ENCODE measurements around the gene BCO1. TPM values are rescaled to one million over a fixed set of nuclear protein-coding genes. Genes with fewer than 3 reads are reported as not detected.

The BCO1 gene
- total RNA-seq, 2 experiments from 2014 or later: not detected

- H3K9me3 ChIP-seq (ENCODE audit: low read length): no peaks in the 10 kb centered on the region
- TF ChIP-seq, protein P1, sequence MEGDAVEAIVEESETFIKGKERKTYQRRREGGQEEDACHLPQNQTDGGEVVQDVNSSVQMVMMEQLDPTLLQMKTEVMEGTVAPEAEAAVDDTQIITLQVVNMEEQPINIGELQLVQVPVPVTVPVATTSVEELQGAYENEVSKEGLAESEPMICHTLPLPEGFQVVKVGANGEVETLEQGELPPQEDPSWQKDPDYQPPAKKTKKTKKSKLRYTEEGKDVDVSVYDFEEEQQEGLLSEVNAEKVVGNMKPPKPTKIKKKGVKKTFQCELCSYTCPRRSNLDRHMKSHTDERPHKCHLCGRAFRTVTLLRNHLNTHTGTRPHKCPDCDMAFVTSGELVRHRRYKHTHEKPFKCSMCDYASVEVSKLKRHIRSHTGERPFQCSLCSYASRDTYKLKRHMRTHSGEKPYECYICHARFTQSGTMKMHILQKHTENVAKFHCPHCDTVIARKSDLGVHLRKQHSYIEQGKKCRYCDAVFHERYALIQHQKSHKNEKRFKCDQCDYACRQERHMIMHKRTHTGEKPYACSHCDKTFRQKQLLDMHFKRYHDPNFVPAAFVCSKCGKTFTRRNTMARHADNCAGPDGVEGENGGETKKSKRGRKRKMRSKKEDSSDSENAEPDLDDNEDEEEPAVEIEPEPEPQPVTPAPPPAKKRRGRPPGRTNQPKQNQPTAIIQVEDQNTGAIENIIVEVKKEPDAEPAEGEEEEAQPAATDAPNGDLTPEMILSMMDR (conservative IDR thresholded peaks at IDR 0.05; ENCODE audit: low read length): no peak
- TF ChIP-seq EZH2phosphoT487 (IDR thresholded peaks at IDR 0.05; ENCODE audit: borderline replicate concordance, low read depth, low read length): no peak
- H3K27ac ChIP-seq (ENCODE audit: low read depth, low read length, poor library complexity, severe bottlenecking): no peak overlapping the region
- no TSS peak for BruUV-seq (replicated peaks)
- H3K4me1 ChIP-seq (ENCODE audit: insufficient read depth, low read length, poor library complexity, severe bottlenecking): no peaks in the 10 kb centered on the region
- H3K4me3 ChIP-seq (ENCODE audit: low read depth, low read length, poor library complexity, severe bottlenecking): no peak overlapping the region
- intact Hi-C loops (cut with micrococcal nuclease; ENCODE audit: unreplicated experiment): no loop called here
- H3K36me3 ChIP-seq (ENCODE audit: insufficient read depth, low read length): no peaks in the 10 kb centered on the region
- H3K9me2 ChIP-seq (ENCODE audit: insufficient read depth, low read length): no peaks in the 10 kb centered on the region
- no peaks in the 10 kb centered on the region for H3K79me2 ChIP-seq (ENCODE audit: insufficient read depth, low read depth, low read length)
- CTCF ChIA-PET (ENCODE audit: unreplicated experiment): no interaction called here
- H4K20me1 ChIP-seq (ENCODE audit: insufficient read depth, low read length): no peaks in the 10 kb centered on the region
- H3K4me2 ChIP-seq (ENCODE audit: low read length): no peak overlapping the region
- DNase-seq (ENCODE audit: low spot score): no peak
- no peak overlapping the region for H2AFZ ChIP-seq (ENCODE audit: low read length)
- POLR2A ChIA-PET: interaction anchor here (1.7 kb wide), 1 partner anchor 12 kb away, joined by 5 read pairs; no protein-coding TSS in a partner anchor
Observed at GRCh38 chr16:81273223-81273950, 34.9 kb downstream of the BCO1 start.

DNA sequence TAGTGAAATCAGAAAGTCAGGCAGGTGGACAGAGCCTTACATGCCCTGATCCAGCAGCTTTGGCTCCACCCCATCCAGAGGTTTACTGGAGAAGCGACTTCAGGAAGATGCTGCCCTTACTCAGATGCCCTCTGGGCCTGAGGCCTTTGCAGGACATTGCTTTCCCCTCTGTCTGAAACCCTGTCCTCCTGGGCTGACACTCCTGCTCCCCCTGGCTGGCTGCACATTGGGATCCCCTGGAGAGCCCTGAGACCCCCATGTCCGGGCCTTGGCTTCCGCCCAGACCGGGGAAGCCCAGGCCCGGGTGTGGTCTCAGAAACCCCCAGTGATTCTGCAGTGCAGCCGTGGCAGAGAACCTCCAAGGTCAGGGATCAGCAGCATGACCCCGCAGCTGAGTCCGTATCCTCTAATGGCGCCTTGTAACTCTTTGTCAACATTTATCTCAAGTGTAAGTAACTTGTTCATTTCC, 36.6 kb downstream of the BCO1 start:
- no peaks in the 10 kb centered on the region for H3K79me2 ChIP-seq (ENCODE audit: insufficient read depth, low read depth, low read length)
- no peak for TF ChIP-seq EZH2phosphoT487 (IDR thresholded peaks at IDR 0.05; ENCODE audit: borderline replicate concordance, low read depth, low read length)
- TF ChIP-seq, protein P1 (conservative IDR thresholded peaks at IDR 0.05; ENCODE audit: low read length): no peak
- H3K4me3 ChIP-seq (ENCODE audit: low read depth, low read length, poor library complexity, severe bottlenecking): no peak overlapping the region
- H3K27ac ChIP-seq (ENCODE audit: low read depth, low read length, poor library complexity, severe bottlenecking): no peak overlapping the region
- no peaks in the 10 kb centered on the region for H3K4me1 ChIP-seq (ENCODE audit: insufficient read depth, low read length, poor library complexity, severe bottlenecking)
- H3K36me3 ChIP-seq (ENCODE audit: insufficient read depth, low read length): no peaks in the 10 kb centered on the region
- no peak overlapping the region for H3K4me2 ChIP-seq (ENCODE audit: low read length)
- intact Hi-C loops (cut with micrococcal nuclease; ENCODE audit: unreplicated experiment): no loop called here
- BruUV-seq (replicated peaks): no TSS peak
- no peaks in the 10 kb centered on the region for H3K9me3 ChIP-seq (ENCODE audit: low read length)
- H2AFZ ChIP-seq (ENCODE audit: low read length): no peak overlapping the region
- POLR2A ChIA-PET: no interaction called here
- H4K20me1 ChIP-seq (ENCODE audit: insufficient read depth, low read length): no peaks in the 10 kb centered on the region
- H3K9me2 ChIP-seq (ENCODE audit: insufficient read depth, low read length): no peaks in the 10 kb centered on the region
- no peak for DNase-seq (ENCODE audit: low spot score)
- CTCF ChIA-PET (ENCODE audit: unreplicated experiment): no interaction called here

DNA sequence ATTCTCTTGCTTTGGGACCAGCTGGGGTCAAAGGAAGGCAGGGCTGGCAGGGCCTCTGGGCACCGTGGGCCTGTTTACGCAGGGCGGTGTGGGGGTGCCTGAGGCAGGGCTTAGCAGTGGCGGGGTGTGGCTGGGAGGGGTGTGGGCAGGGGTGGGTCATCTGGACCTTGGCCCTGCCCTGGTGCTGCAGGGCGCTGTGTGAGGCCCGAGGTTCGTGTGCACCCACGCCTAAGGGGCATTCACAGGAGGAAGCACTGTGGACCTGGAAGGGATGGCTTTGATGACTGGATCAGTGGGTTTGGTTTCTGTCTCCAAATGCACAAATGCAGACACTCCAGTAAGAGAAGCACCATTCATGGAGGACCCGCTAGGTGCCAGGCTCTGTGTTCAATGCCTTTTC, 37.3 kb downstream of the BCO1 start:
- Histone ChIP-seq H3K9me3 (ENCODE audit: low read length) (no peaks in the 10 kb centered on the region), H4K20me1 (ENCODE audit: insufficient read depth, low read length) (no peaks in the 10 kb centered on the region), H3K27ac (ENCODE audit: low read depth, low read length, poor library complexity, severe bottlenecking) (no peak overlapping the region), H2AFZ (ENCODE audit: low read length) (no peak overlapping the region), H3K4me2 (ENCODE audit: low read length) (no peak overlapping the region), H3K9me2 (ENCODE audit: insufficient read depth, low read length) (no peaks in the 10 kb centered on the region), H3K4me1 (ENCODE audit: insufficient read depth, low read length, poor library complexity, severe bottlenecking) (no peaks in the 10 kb centered on the region), H3K36me3 (ENCODE audit: insufficient read depth, low read length) (no peaks in the 10 kb centered on the region), H3K79me2 (ENCODE audit: insufficient read depth, low read depth, low read length) (no peaks in the 10 kb centered on the region), H3K4me3 (ENCODE audit: low read depth, low read length, poor library complexity, severe bottlenecking) (no peak overlapping the region)
- ChIA-PET CTCF (ENCODE audit: unreplicated experiment) (no interaction called here), POLR2A (no interaction called here)
- no TSS peak for BruUV-seq (replicated peaks)
- TF ChIP-seq, protein P1 (conservative IDR thresholded peaks at IDR 0.05; ENCODE audit: low read length): no peak
- TF ChIP-seq EZH2phosphoT487 (IDR thresholded peaks at IDR 0.05; ENCODE audit: borderline replicate concordance, low read depth, low read length): no peak
- intact Hi-C loops (cut with micrococcal nuclease; ENCODE audit: unreplicated experiment): no loop called here
- no peak for DNase-seq (ENCODE audit: low spot score)
